DND-41 (cell line): ENCODE measurements around the gene CAV1.

ENCODE experiments used
- ATAC-seq: fragments of 200-7000 bp; cut with Tn5 transposase; 3 replicates; pipeline ENCODE4 v1.9.1; 2021; ENCODE audit warnings: low read depth; ENCODE audit not compliant: insufficient read depth
- DNase-seq: peaks from one replicate; pipeline ENCODE4 v3.0.0-alpha.2; 2020
- H2AFZ ChIP-seq: 2 replicates; pipeline ENCODE4 v1.6.0; 2012; ENCODE audit warnings: low read depth, low read length
- H3K27ac ChIP-seq: 2 replicates; pipeline ENCODE4 v1.5.1; 2012; ENCODE audit warnings: low read length, inconsistent platforms
- H3K27me3 ChIP-seq: fragments of 200-600 bp; sonication (generic); 2 replicates; pipeline ENCODE4 v1.6.0; 2012; ENCODE audit warnings: low read length, mild to moderate bottlenecking, inconsistent platforms; ENCODE audit not compliant: insufficient read depth, poor library complexity
- H3K36me3 ChIP-seq: 2 replicates; pipeline ENCODE4 v1.5.1; 2012; ENCODE audit warnings: low read length, inconsistent platforms; ENCODE audit not compliant: insufficient read depth
- H3K4me1 ChIP-seq: 2 replicates; pipeline ENCODE4 v1.5.1; 2012; ENCODE audit warnings: mild to moderate bottlenecking, low read length; ENCODE audit not compliant: insufficient read depth
- H3K4me2 ChIP-seq: 2 replicates; pipeline ENCODE4 v1.6.0; 2012; ENCODE audit warnings: mild to moderate bottlenecking, moderate library complexity, low read length, inconsistent platforms; ENCODE audit not compliant: insufficient read depth
- H3K4me3 ChIP-seq, 2 experiments: fragments of 200-600 bp in 1 of 2; shearing (Covaris generic) in 1 of 2; 2 replicates each; pipeline ENCODE4 v1.5.1; 2012 to 2016; ENCODE audit warnings: inconsistent platforms in 2 of 2, low read length in 2 of 2, mild to moderate bottlenecking in 2 of 2, low read depth in 1 of 2, moderate library complexity in 1 of 2
- H3K79me2 ChIP-seq: 2 replicates; pipeline ENCODE4 v1.6.0; 2012; ENCODE audit warnings: low read length, inconsistent platforms; ENCODE audit not compliant: insufficient read depth
- H3K9ac ChIP-seq: 2 replicates; pipeline ENCODE4 v1.6.0; 2012; ENCODE audit warnings: low read depth, mild to moderate bottlenecking, inconsistent platforms, low read length, moderate library complexity
- H3K9me3 ChIP-seq: 2 replicates; pipeline ENCODE4 v1.5.1; 2012; ENCODE audit warnings: low read length, moderate library complexity, mild to moderate bottlenecking, inconsistent platforms; ENCODE audit not compliant: insufficient read depth, severe bottlenecking
- H4K20me1 ChIP-seq: 2 replicates; pipeline ENCODE4 v1.6.0; 2012; ENCODE audit warnings: low read length; ENCODE audit not compliant: insufficient read depth
- EZH2 ChIP-seq: IDR thresholded peaks from 3 replicates; pipeline ENCODE4 v1.6.1; 2012; ENCODE audit warnings: borderline replicate concordance, low read depth, mild to moderate bottlenecking, moderate library complexity, low read length, inconsistent platforms; ENCODE audit not compliant: severe bottlenecking
- TF ChIP-seq, protein P1 (sequence below): IDR thresholded peaks from 2 replicates; pipeline ENCODE4 v1.5.1; 2012; ENCODE audit warnings: borderline replicate concordance, low read length, moderate library complexity, mild to moderate bottlenecking; ENCODE audit not compliant: poor library complexity, severe bottlenecking; ENCODE audit errors: extremely low read depth

The CAV1 gene

DNA sequence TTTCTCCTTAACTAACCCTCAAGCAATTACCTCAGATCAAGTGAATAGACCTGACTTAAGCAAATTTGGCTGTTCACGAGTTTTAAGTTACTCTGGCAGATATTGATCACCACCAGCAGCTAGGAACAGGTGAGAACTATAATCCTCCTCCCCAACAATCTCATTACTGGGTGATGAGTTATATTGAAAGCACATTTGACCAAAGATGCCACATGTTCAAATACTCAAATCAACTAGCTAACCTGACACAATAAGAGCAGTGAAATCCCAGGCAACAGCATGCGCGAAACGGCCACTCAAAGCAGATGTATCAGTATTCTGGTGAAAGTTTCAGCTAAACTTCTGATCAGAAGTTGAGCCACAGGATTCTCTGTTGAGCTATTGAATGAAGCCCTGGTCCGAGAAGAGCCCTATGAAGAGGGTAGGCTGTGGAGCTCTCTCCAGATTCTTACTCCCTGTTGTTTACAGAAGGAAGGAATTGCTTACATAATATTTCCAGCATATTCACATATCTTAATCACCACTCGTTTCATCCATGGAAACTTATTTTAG, 52.6 kb downstream of the CAV1 start:
- Histone ChIP-seq H4K20me1 (no peaks in the 10 kb centered on the region), H2AFZ (no peak overlapping the region), H3K4me3 (no peak overlapping the region), H3K27me3 (peaks cover 12% of the 10 kb centered on the region), H3K9ac (no peak overlapping the region), H3K4me2 (no peak overlapping the region), H3K4me1 (no peaks in the 10 kb centered on the region), H3K9me3 (no peaks in the 10 kb centered on the region), H3K36me3 (no peaks in the 10 kb centered on the region), H3K79me2 (no peaks in the 10 kb centered on the region), H3K27ac (no peak overlapping the region)
- TF ChIP-seq, protein P1, sequence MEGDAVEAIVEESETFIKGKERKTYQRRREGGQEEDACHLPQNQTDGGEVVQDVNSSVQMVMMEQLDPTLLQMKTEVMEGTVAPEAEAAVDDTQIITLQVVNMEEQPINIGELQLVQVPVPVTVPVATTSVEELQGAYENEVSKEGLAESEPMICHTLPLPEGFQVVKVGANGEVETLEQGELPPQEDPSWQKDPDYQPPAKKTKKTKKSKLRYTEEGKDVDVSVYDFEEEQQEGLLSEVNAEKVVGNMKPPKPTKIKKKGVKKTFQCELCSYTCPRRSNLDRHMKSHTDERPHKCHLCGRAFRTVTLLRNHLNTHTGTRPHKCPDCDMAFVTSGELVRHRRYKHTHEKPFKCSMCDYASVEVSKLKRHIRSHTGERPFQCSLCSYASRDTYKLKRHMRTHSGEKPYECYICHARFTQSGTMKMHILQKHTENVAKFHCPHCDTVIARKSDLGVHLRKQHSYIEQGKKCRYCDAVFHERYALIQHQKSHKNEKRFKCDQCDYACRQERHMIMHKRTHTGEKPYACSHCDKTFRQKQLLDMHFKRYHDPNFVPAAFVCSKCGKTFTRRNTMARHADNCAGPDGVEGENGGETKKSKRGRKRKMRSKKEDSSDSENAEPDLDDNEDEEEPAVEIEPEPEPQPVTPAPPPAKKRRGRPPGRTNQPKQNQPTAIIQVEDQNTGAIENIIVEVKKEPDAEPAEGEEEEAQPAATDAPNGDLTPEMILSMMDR, result no peak
- DNase-seq (no peak), ATAC-seq (no peak)

DNA sequence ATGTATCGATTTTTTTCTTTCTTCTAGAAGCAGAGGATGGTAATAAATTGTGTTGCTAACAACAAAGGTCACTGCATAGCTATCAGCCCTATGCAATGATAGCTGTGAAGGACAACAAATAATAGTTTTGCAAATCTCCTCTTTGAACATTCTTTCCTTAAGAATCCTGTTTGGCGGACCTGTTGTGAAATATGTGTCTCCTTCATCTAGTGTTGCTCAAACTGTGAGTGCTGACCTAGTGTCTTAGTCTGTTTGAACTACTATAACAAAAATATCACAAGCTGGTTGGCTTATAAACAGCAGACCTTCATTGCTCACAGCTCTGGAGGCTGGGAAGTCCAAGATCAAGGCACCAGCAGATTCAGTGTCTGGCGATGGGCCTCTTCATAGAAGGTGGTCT, 53.7 kb downstream of the CAV1 start:
- H3K36me3 ChIP-seq, result no peaks in the 10 kb centered on the region
- TF ChIP-seq, protein P1, result no peak
- no peak for TF ChIP-seq EZH2
- DNase-seq (no peak), ATAC-seq (no peak)
- peaks cover 13% of the 10 kb centered on the region for H3K27me3 ChIP-seq
- H2AFZ ChIP-seq, result no peak overlapping the region
- no peaks in the 10 kb centered on the region for H3K4me1 ChIP-seq
- H4K20me1 ChIP-seq, result no peaks in the 10 kb centered on the region
- H3K4me3 ChIP-seq, result no peak overlapping the region
- H3K9me3 ChIP-seq, result no peaks in the 10 kb centered on the region
- H3K9ac ChIP-seq, result no peak overlapping the region
- no peak overlapping the region for H3K27ac ChIP-seq
- H3K4me2 ChIP-seq, result no peak overlapping the region
- H3K79me2 ChIP-seq, result no peaks in the 10 kb centered on the region

DNA sequence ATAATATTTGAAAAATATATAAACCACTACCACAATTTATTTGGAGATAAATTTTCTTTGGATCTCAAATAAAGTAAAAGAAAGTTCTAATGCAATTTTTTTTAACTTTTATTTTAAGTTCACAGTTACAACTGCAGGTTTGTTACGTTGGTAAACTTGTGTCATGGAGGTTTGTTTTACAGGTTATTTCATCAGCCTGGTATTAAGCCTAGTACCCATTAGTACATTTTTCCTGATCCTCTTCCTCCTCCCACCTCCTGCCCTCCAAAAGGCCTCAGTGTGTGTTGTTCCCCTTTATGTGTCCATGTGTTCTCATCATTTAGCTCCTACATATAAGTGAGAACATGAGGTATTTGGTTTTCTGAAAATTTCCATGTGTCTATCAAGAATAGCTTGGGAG, 54.5 kb downstream of the CAV1 start:
- ATAC-seq (no peak), DNase-seq (no peak)
- Histone ChIP-seq H3K4me2 (no peak overlapping the region), H3K27ac (no peak overlapping the region), H3K36me3 (no peaks in the 10 kb centered on the region), H3K9me3 (no peaks in the 10 kb centered on the region), H2AFZ (no peak overlapping the region), H3K79me2 (no peaks in the 10 kb centered on the region), H3K4me1 (no peaks in the 10 kb centered on the region), H3K27me3 (peaks cover 13% of the 10 kb centered on the region), H4K20me1 (no peaks in the 10 kb centered on the region), H3K9ac (no peak overlapping the region), H3K4me3 (no peak overlapping the region)
- TF ChIP-seq EZH2, result no peak
- TF ChIP-seq, protein P1, result no peak

GRCh38 chr7:116579835-116580234, 55.0 kb downstream of the CAV1 start:
- Histone ChIP-seq H3K27me3 (peaks cover 11% of the 10 kb centered on the region), H3K9ac (no peak overlapping the region), H3K9me3 (no peaks in the 10 kb centered on the region), H3K4me2 (no peak overlapping the region), H3K36me3 (no peaks in the 10 kb centered on the region), H3K27ac (no peak overlapping the region), H4K20me1 (no peaks in the 10 kb centered on the region), H3K79me2 (no peaks in the 10 kb centered on the region), H3K4me3 (no peak overlapping the region), H3K4me1 (no peaks in the 10 kb centered on the region), H2AFZ (no peak overlapping the region)
- DNase-seq, result no peak
- TF ChIP-seq EZH2, result no peak
- TF ChIP-seq, protein P1, result no peak
- no peak for ATAC-seq
